RPMI7951 (cell line): ENCODE measurements around the gene HAGH. TPM values are rescaled to one million over a fixed set of nuclear protein-coding genes. Genes with fewer than 3 reads are reported as not detected.
A peak's percentile ranks its signal among the peaks of the same experiment; 100 is the strongest.
"Not testable (repeated sequence)": the region's sequence is repeated elsewhere in the genome, so short reads cannot be mapped to it uniquely, and the experiment has no call there.

ENCODE experiments used
- DNase-seq: peaks from one replicate; pipeline ENCODE4 v3.0.0-alpha.2; 2012; ENCODE audit warnings: low read depth
- total RNA-seq: library from RNA; depleted of rRNA; stranded (reverse); fragments of >200 nt; shearing (Covaris generic); gene quantifications from 2 replicates; pipeline ENCODE4 v1.2.3, GENCODE V29; 2014; rRNA removed

HAGH gene
- 50.7 and 68.8 TPM in 2 replicates for total RNA-seq

DNA sequence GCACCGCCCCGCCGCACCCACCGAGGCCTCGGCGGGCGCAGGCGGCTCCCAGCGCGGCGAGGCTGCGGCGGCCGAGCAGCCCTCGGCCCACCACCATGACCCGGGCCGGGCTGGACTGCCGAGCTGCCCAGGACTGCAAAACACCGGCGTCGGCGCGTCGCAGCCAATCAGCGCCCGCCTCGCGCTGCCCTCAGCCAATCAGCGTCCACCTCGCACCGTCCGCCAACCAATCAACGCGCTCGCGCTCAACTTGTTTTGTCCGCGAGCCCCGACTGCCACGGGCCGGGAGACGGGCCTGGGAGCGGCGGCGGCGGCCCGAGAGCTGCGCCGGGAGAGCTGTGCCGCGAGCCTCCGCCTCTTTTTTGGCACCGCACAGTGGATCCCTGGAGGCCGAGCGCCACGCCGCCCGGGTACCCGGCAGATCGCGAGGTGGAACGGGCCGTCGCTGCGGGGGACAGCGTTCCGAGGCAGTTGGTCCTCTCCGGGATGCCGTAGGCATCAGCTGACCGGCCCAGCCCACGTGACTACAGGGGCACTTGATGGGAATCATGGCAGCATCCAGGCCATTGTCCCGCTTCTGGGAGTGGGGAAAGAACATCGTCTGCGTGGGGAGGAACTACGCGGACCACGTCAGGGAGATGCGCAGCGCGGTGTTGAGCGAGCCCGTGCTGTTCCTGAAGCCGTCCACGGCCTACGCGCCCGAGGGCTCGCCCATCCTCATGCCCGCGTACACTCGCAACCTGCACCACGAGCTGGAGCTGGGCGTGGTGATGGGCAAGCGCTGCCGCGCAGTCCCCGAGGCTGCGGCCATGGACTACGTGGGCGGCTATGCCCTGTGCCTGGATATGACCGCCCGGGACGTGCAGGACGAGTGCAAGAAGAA lies at the start of gene HAGH, which contains the start of gene FAHD1:
HAGH (minus strand) TSS at position 135 of the 883 bp plus-strand sequence; CDS start at position 97, 38 bp downstream.
FAHD1 (plus strand) TSS at position 516 of the 883 bp plus-strand sequence; CDS start at position 549, 33 bp downstream.
- peak; percentile 89 for DNase-seq

DNA sequence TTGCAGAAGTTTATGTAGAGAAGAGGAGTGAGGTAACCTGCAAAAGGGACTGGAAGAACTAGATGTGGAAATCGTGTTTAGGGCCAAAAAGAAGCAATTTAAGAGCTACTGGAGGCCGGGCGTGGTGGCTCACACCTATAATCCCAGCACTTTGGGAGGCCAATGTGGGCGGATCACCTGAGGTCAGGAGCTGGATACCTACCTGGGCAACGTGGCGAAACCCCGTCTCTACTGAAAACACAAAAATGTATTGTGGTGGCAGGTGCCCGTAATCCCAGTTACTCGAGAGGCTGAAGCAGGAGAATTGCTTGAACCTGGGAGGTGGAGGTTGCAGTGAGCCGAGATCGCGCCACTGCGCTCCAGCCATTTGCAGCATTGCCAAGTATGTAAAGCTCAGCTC lies 49.4 kb upstream of the HAGH start:
- not testable (repeated sequence) for DNase-seq

DNA sequence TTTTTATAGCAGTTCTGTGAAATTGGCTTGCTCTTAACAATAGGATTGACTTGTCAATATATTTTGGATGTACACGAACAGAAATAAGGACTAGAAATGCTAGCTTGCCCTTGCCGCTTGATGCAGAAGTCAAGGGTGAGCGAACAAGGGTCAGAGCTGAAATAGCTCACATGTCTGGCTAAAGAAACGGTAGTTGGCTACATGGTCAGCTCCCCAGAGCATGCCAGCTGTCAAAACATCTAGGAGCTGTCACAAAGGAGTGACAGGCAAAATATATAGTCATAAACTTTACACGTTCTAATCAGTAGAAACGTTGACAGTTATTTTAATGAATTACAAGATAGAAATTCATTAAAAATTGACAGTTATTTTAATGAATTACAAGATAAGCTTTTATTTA lies 48.2 kb upstream of the HAGH start:
- no peak for DNase-seq

DNA sequence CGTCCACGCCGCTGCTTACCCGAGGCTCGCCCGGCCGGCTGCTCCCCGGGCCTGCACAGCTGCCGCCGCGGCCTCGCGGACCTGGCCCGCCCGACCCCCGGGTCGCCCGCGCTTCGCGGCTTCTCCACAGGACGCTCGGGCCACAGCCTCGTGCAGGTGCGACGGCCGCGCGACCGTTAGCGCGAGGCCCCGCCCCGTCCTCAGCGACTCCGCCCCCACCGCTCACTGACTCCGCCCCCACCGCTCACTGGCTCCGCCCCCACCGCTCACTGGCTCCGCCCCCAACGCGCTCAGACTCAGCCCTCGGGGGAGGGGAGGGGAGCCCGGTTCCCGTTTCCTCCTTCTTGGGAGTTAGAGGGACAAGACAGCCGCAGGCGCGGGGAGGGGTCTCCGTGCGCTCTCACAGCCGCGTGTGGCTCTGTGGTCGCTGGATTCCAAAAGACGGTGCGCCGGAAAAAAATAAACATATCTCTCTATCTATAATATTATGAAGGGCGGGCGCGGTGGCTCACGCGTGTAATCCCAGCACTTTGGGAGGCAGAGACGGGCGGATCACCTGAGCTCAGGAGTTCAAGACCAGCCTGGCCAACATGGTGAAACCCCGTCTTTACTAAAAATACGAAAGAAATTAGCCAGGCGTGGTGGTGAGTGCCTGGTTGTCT lies 45.5 kb upstream of the HAGH start, which contains the start of gene MEIOB:
MEIOB (minus strand) TSS at position 191 of the 662 bp plus-strand sequence. CDS start 3,989 bp downstream, outside the sequence.
- DNase-seq, result peak; percentile 8

DNA sequence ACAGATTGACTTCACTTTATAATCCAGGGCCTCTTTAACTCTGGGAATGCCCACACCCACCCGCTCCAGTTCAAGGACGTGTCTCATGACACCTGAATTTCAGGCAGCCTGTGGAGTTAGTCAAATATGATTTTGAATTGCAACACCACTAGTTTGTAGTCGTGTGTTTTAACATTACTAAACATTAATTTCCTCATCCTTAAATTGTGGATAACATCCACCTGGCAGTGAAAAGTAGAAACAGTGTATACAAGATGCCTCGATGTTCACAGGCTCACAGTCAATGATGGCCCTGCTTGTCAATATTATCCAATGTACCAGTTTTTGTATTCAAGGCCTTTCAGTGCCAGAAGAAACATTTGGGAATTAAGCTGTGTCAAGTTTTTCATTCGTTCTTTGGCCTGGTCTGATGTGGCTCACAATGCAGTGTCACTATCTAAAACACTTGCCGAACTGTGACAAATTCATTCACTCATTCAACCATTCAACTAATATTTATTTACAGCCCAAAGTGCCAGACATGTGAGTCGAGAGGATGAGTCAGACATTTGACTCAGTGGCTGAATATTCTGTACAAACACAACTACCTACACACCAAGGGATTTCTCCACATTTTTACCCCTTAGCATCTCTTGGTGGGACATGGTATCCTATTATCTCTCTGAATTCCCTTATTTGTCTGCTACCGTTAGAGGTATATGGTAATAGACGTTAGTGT lies 43.9 kb upstream of the HAGH start:
- DNase-seq, result peak; percentile 47

DNA sequence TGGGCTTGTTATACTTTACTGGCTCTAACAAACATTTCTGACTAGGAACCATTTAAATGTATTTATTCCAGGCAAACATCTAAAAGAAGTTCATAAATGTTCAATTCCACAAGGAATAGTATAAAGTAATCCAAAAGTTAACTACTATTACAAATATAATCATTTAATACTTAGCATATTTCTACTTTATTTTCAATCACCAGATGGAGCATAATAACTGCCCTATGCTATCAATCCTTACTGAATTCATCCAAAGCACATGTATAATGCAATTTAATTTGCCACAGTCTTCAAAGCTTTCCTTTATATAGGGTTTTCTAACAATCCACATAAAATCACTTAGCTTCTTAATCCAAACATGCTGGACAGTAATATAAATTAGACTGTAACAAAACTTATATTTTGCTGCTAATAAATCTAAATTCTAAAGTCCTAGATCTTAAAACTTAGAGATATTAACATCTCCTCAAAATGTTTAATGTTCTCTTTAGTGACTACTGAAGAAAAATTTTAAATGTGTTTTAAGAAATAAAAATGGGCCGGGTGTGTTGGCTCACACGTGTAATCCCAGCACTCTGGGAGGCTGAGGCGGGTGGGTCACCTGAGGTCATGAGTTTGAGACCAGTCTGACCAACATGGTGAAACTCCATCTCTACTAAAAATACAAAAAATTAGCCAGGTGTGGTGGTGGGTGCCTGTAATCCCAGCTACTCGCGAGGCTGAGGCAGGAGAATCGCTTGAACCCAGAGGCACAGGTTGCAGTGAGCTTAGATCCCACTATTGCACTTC lies 39.5 kb upstream of the HAGH start:
- no peak for DNase-seq

DNA sequence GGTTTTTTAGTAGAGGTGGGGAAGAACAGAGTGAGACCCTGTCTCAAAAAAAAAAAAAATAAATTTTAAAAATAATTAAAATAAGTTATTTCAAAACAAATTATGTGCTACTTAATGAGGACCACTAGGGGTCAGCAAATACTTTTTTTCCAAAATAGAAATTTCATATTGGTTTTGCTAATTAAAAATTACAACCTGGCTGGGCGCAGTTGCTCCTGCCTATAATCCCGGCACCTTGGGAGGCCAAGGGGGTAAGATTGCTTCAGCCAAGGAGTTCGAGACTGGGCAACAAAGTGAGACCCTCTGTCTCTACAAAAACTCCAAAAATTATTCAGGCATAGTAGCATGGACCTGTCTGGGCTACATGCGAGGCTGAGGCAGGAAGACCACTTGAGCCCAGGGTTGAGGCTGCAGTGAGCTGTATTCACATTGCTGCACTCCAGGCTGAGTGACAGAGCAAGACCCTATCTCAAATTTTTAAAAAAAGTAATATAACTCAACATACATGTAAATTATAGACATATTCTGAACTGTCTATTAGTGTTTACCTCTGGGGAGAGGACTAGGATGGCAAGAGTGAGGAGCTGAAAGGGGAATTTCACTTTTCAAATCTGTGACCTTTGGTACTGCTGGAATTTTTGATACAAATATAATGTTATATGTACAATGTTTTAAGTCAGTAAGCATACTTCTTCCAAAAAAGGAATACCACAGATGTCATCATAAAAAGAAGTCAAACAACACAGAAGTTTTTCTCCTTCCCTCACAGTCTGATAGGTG lies 37.2 kb upstream of the HAGH start:
- peak; percentile 34 for DNase-seq

DNA sequence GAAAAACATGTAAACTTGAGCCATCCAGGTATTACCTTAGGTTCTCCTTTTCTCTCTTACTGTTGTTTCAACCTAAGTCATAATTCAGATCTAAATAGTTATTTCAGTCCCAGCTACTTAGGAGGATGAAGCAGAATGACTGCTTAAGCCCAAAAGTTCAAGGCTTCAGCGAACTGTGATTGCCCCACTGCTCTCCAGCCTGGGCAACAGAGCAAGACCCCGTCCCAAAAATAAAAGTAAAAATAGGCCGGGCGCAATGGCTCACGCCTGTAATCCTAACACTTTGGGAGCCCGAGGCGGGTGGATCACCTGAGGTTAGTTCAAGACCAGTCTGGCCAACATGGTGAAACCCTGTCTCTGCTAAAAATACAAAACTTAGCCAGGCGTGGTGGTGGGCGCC lies 35.8 kb upstream of the HAGH start:
- no peak for DNase-seq

DNA sequence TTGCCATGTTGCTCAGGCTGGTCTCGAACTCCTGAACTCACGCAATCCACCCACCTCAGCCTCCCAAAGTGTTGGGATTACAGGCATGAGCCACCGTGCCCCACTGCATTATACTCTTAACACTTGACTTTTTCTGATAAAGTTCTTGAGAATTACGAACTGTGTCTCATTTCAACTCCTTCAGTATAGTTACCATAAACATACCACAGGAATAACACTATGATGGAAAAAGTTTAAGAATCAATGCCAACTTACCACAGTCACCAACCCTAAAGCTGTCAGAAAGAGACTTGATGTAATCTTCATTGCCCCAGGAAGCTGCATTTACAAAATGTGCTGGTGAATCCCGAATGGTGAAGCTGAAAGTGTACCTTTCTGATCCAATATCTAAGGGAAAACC lies 35.1 kb upstream of the HAGH start:
- DNase-seq, result no peak

DNA sequence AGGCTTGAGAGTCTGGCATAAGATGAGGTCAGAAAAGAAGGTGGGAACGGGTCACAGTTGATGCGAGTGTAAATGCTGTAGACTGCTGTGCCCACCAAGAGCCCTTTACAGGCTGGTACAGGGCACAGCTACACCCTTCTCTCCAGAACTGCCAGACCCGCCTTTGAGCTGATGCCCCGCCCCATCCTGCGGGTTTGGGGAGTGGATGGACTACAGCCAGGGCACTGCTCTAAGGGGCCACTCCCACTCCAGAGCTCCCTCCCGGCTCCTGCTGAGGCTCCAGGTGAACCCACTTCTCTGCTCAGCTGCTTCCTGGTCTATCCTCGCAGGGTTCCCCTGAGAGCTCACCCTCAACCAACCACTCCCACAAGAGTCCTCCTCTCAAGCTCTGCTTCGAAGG lies 33.0 kb upstream of the HAGH start:
- no peak for DNase-seq

DNA sequence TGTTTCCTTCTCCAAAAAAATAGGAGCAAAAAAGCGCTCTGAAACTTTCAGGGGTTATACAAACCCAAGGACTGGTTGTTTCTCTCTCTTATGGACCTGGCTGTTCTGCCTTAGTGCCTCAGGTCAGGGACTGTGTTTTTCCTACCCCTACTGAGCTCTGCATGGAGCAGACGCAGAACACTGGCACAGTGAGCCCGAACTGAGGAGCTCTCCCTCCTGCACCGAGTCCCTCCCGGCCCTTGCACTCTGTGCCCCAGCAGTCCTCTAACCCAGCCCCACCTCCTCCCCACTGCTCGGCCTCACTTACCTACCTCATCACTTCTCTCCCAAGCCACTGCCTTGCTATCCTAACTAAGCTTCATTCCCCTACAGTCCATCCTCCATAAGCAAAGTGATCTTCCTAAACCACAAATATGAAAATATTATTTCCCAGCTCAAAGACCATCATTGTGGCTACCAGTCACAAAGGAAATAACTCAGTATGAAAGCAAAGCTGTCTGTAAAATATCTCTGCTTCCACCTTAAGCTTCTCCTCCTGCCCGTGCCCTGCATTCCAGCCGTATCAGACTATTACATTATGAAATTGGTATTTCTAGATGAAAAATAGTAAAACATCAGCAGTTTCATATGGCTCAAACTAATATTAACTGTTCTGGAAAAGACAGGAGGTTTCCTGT lies 31.7 kb upstream of the HAGH start:
- no peak for DNase-seq

DNA sequence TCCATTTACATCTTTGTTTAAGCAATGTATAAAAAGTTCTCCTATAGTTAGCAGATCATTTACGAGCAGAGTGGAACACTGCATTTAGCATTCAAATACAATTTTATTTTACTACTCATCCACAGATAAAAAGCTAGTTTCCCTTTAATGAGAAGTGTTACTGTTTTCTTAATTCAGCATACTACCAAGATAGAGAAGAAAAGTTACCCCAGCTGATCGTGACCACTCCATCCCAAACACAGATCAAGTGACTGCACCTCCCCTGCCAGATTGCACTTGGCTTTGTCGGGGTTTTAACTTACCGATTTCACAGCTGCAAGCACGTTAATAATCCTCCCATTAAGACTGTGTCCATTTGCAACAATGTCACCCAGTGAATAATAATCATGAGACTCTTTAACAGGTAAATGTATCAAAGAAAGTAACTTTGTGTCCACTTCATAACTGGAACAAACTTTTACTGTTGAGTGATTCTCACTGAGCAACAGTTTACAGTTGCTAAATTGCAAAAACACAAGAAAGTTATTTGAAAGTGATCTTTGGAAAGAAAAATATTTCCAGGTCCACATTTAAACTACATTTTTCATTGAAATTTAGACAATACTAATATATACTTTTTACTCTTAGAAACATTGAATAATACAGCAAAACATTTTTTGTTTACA lies 30.9 kb upstream of the HAGH start:
- DNase-seq, result no peak

DNA sequence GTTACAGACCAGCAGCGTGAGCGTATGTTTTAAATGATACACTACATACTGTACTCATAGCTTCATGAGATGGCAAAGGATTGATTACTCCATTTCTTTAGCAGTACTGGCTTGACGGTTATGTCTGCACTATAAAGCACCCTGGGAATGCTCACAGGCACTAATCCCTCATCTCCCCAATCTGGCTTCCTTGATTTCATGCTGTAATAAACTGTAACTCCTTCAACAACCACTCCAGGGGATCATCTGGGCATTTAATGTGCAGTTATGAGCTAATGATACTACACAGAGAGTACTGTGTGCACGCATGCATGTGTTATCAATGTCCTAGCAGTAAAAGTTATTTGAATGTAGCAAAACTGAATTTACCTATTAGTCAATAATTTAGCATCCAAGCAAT lies 25.2 kb upstream of the HAGH start:
- no peak for DNase-seq

DNA sequence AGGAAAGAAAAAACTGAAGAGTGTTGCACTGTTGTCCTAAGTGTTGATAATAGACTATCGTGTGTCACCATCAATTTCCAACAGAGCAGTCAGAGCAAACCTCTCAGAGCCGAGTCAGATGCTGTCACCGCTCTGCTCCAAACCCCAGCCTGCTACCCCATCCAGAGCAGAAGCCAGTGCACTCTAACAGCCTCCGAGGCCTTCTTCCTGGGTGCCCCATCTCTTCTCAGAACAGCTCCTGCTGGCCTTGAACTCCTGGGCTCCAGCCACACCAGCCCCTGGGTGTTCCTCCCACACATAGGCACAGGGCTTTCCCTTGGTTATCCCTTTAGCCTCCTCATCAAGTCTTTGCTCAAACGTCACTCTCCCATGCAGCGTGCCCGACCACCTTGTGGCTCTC lies 24.4 kb upstream of the HAGH start:
- no peak for DNase-seq

DNA sequence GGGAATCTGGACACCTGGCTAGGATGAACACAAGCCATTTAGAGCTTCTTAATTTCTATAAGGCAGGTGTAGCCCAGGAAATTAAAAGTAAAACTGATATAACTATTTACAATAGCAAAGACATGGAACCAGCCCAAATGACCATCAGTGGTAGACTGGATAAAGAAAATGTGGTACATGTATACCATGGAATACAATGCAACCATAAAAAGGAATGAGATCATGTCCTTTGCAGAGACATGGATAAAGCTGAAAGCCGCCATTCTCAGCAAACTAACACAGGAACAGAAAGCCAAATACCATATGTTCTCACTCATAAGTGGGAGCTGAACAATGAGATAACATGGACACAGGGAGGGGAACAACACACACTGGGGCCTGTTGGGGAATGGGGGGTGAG lies 19.8 kb upstream of the HAGH start:
- no peak for DNase-seq

DNA sequence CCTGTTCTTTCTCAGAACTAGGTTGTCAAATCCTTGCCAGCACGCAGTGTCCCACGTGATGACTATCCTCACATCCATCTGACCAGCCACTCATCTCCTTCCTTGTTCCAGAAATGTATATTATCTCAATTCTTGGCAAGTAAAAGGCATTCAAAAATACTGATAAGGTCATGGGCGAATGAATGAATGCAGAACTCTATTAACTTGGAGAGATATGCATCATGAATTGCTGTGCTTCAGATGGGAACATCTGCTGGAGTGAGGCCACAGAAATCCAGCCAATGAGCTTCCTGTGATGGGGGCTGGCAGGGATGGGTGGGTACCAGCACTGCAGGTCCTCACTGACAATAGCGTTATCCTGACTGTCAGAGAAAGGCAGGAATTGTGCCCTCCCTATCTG lies 19.4 kb upstream of the HAGH start:
- DNase-seq, result no peak

DNA sequence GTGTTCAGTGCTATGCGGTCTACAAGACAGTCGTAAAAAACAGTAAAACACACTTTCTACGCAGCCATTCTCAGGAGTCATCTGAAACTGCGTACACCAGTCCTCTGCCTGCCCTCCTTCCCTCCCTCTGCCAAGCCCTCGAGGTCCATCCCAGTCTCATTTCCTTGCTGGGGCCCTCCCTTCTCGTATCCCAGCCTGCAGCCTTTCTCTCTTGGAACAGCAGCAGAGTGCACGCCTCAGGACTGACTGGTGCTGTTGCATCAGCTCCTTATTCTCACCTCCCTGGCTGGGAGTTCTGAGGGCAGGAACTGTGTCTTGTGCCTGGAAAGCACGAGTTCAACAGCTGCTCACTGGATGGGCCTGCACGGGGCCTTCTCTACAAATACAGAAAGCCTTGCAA lies 12.9 kb upstream of the HAGH start:
- peak; percentile 44 for DNase-seq

DNA sequence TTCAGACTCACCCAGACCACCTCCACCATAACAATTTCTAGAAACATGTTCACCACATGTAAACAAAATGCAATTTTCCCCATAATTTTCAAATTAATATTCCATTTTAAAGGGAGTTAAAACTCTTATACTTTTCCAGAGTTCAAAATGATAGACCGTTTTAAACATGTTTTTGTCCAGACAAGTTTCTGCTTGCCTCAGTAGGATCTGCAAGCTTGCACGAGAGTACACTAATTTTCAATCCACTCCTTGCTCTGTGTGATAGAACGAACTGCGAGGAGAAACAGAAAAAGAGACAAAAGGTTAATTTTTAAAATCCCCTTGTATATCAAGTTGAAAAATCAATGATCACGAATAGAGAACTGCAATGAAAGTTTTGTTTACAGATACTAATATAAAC lies 7.5 kb upstream of the HAGH start:
- DNase-seq, result no peak

DNA sequence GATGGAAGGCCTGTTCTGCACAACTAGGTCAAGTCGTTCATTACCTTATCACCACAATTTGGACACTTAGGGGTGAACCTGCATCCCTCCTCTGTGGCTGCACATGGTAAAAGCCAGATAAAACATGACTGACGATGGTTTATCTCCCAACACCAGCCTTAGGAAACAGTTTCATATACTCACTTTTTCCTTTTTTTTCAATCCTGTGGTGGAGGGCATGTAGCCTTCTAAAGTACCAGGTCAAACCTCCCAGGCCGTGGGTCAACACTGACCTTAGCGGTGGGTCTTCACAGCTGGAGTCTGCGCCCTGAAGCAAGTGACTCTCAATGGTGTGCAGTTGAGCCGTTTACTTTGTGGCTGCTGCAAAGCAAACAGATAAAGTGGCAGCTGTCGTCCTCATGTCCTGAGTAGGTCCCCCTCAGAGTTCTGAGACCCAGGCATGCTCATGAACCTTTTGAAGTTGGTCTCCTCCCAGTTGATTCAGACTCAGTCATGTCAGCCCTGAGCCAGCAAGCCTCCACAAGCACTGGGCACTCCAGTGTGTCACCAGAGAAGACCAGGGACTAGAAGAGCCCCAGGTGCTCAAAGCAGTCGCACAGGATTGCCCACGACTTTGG lies 6.3 kb upstream of the HAGH start:
- DNase-seq, result no peak
